A549 treated with dexamethasone at 1 μM for 4 hours (cell line): ENCODE data around the gene HPGD. TPM values are rescaled to one million over a fixed set of nuclear protein-coding genes. Genes with fewer than 3 reads are reported as not detected.

Experiments used
- total RNA-seq: library from RNA; stranded (reverse); fragments of 200-300 nt; extraction: Qiagen RNA extraction; gene quantifications from 5 replicates; pipeline ENCODE4 v1.2.3, GENCODE V29; 2022

Gene HPGD
- total RNA-seq = 76.6 to 88.4 TPM (median 79.0 TPM) in 5 replicates

GRCh38 chr4:174522183-174523024 is at the start of gene HPGD:
Gene HPGD (minus strand): TSS chr4:174522488. CDS start chr4:174522451, 37 bp downstream.

Other genes with a start within 250 kb of the HPGD start
- gene FBXO8, start 238.8 kb downstream of the HPGD start, total RNA-seq = 8.6 to 9.7 TPM (median 8.9 TPM) in 5 replicates
- 4.0 to 7.8 TPM (median 6.5 TPM) in 5 replicates for gene CEP44, start 238.6 kb downstream of the HPGD start, total RNA-seq